Activated naive CD4-positive, alpha-beta T cell treated with Interleukin-2 at 50 U/mL for 16 hours (primary cell): ENCODE results near the gene SMARCD2.

Source experiments
- DNase-seq: peaks from one replicate; pipeline ENCODE4 v3.0.0-alpha.2; 2020

The SMARCD2 gene

GRCh38 chr17:63848834-63849689 lies 6.6 kb upstream of the SMARCD2 start:
- peak; percentile 97 for DNase-seq

- DNase-seq, result no peak
Measured at GRCh38 chr17:63847525-63848249, 5.2 kb upstream of the SMARCD2 start.

- DNase-seq, result no peak
Measured at GRCh38 chr17:63845509-63845908, 3.0 kb upstream of the SMARCD2 start.

GRCh38 chr17:63843910-63844677 lies 1.6 kb upstream of the SMARCD2 start:
- no peak for DNase-seq

GRCh38 chr17:63843387-63843888 lies 953 bp upstream of the SMARCD2 start:
- DNase-seq, result peak; percentile 32

GRCh38 chr17:63842173-63842539 lies 329 bp downstream of the SMARCD2 start:
- no peak for DNase-seq

GRCh38 chr17:63841350-63842172 lies 924 bp downstream of the SMARCD2 start:
- peak; percentile 10 for DNase-seq

GRCh38 chr17:63840591-63841349 lies 1.7 kb downstream of the SMARCD2 start:
- no peak for DNase-seq

- no peak for DNase-seq
Measured at GRCh38 chr17:63838631-63839171, 3.8 kb downstream of the SMARCD2 start.

- no peak for DNase-seq
Measured at GRCh38 chr17:63837962-63838600, 4.4 kb downstream of the SMARCD2 start.

- no peak for DNase-seq
Measured at GRCh38 chr17:63837480-63837879, 5.0 kb downstream of the SMARCD2 start.

- no peak for DNase-seq
Measured at GRCh38 chr17:63836811-63837210, 5.7 kb downstream of the SMARCD2 start.

GRCh38 chr17:63835167-63835720 lies 7.2 kb downstream of the SMARCD2 start:
- DNase-seq, result no peak

GRCh38 chr17:63834431-63835166 lies 7.9 kb downstream of the SMARCD2 start:
- DNase-seq, result peak; percentile 71

- DNase-seq, result no peak
Measured at GRCh38 chr17:63833741-63834373, 8.6 kb downstream of the SMARCD2 start.

- DNase-seq, result no peak
Measured at GRCh38 chr17:63833026-63833740, 9.3 kb downstream of the SMARCD2 start.

GRCh38 chr17:63832455-63832854 lies 10.0 kb downstream of the SMARCD2 start:
- DNase-seq, result no peak

GRCh38 chr17:63832014-63832413 lies 10.5 kb downstream of the SMARCD2 start:
- no peak for DNase-seq
